Stimulated activated CD8-positive, alpha-beta memory T cell treated with anti-CD3 and anti-CD28 coated beads, Interleukin-15, amount 100 ng/mL, for 24 hours (primary cell): ENCODE measurements around the gene HOXC10.

Source experiments
- DNase-seq: peaks from one replicate; pipeline ENCODE4 v3.0.0-alpha.2; 2020; ENCODE audit warnings: low read depth

Gene HOXC10

GRCh38 chr12:53965281-53966084 is 19.5 kb upstream of the HOXC10 start:
- no peak for DNase-seq

GRCh38 chr12:53966085-53966384 is 18.9 kb upstream of the HOXC10 start:
- DNase-seq: no peak

GRCh38 chr12:53966385-53967133 is 18.4 kb upstream of the HOXC10 start:
- DNase-seq: no peak

GRCh38 chr12:53967421-53967925 is 17.5 kb upstream of the HOXC10 start:
- no peak for DNase-seq

GRCh38 chr12:53968214-53969127 is 16.5 kb upstream of the HOXC10 start:
- DNase-seq: no peak

- DNase-seq: no peak
Observed at GRCh38 chr12:53969588-53970259, 15.2 kb upstream of the HOXC10 start.

- DNase-seq: no peak
Observed at GRCh38 chr12:53970451-53970850, 14.5 kb upstream of the HOXC10 start.

GRCh38 chr12:53971129-53971528 is 13.8 kb upstream of the HOXC10 start:
- DNase-seq: no peak

- DNase-seq: no peak
Observed at GRCh38 chr12:53971686-53972085, 13.3 kb upstream of the HOXC10 start.

GRCh38 chr12:53972152-53972702 is 12.7 kb upstream of the HOXC10 start:
- DNase-seq: no peak

GRCh38 chr12:53972722-53973235 is 12.2 kb upstream of the HOXC10 start, which contains the start of gene HOXC11:
TSS of gene HOXC11 (plus strand) at chr12:53973126. CDS start at chr12:53973242, 116 bp downstream.
- no peak for DNase-seq

- DNase-seq: no peak
Observed at GRCh38 chr12:53973236-53974042, 11.5 kb upstream of the HOXC10 start.

GRCh38 chr12:53974084-53975063 is 10.6 kb upstream of the HOXC10 start, which contains the start of gene HOTAIR:
TSS of gene HOTAIR (minus strand) at chr12:53974954.
- DNase-seq: no peak

- DNase-seq: no peak
Observed at GRCh38 chr12:53975064-53975471, 9.9 kb upstream of the HOXC10 start.

- no peak for DNase-seq
Observed at GRCh38 chr12:53975479-53976152, 9.3 kb upstream of the HOXC10 start.

- no peak for DNase-seq
Observed at GRCh38 chr12:53976172-53976822, 8.6 kb upstream of the HOXC10 start.

GRCh38 chr12:53976823-53977595 is 7.9 kb upstream of the HOXC10 start:
- DNase-seq: no peak
